Measurements from ENCODE around the gene NPM1.

NPM1 gene

GRCh38 chr5:171429543-171429910 lies 41.9 kb downstream of the NPM1 start:
- no peak for DNase-seq

GRCh38 chr5:171431251-171431777 lies 43.7 kb downstream of the NPM1 start:
- no peak for DNase-seq

- DNase-seq: no peak
Measured at GRCh38 chr5:171432076-171432475, 44.4 kb downstream of the NPM1 start.

GRCh38 chr5:171432583-171433351 lies 45.1 kb downstream of the NPM1 start:
- DNase-seq: no peak

GRCh38 chr5:171433352-171433698 lies 45.7 kb downstream of the NPM1 start:
- DNase-seq: no peak

- DNase-seq: no peak
Measured at GRCh38 chr5:171433982-171434676, 46.5 kb downstream of the NPM1 start.

GRCh38 chr5:171434874-171435273 lies 47.2 kb downstream of the NPM1 start:
- no peak for DNase-seq

GRCh38 chr5:171435908-171436307 lies 48.3 kb downstream of the NPM1 start:
- DNase-seq: no peak

- no peak for DNase-seq
Measured at GRCh38 chr5:171436804-171437285, 49.2 kb downstream of the NPM1 start.

GRCh38 chr5:171437286-171437821 lies 49.7 kb downstream of the NPM1 start:
- DNase-seq: no peak

- no peak for DNase-seq
Measured at GRCh38 chr5:171438738-171439137, 51.1 kb downstream of the NPM1 start.

- DNase-seq: no peak
Measured at GRCh38 chr5:171441246-171441791, 53.7 kb downstream of the NPM1 start.

- DNase-seq: no peak
Measured at GRCh38 chr5:171442287-171443042, 54.8 kb downstream of the NPM1 start.

- no peak for DNase-seq
Measured at GRCh38 chr5:171444582-171444981, 56.9 kb downstream of the NPM1 start.

- DNase-seq: no peak
Measured at GRCh38 chr5:171445644-171446516, 58.2 kb downstream of the NPM1 start.

- DNase-seq: no peak
Measured at GRCh38 chr5:171447226-171447625, 59.6 kb downstream of the NPM1 start.

- DNase-seq: no peak
Measured at GRCh38 chr5:171449426-171449825, 61.8 kb downstream of the NPM1 start.

- DNase-seq: no peak
Measured at GRCh38 chr5:171450423-171451331, 63.0 kb downstream of the NPM1 start.

GRCh38 chr5:171451421-171451820 lies 63.8 kb downstream of the NPM1 start:
- no peak for DNase-seq

- no peak for DNase-seq
Measured at GRCh38 chr5:171453056-171453725, 65.5 kb downstream of the NPM1 start.
